HG03064 (cell line): ENCODE measurements around the gene ANXA5.
"Not testable (repeated sequence)": the region's sequence is repeated elsewhere in the genome, so short reads cannot be mapped to it uniquely, and the experiment has no call there.

Source experiments
- ATAC-seq: cut with Tn5 transposase; IDR thresholded peaks from one replicate; pipeline ENCODE4 v1.9.1; 2021; ENCODE audit warnings: low read depth; ENCODE audit not compliant: unreplicated experiment

ANXA5 gene

GRCh38 chr4:121680571-121680970 is 16.2 kb downstream of the ANXA5 start:
- ATAC-seq = no peak

- ATAC-seq = no peak
These were observed 16.8 kb downstream of the ANXA5 start for GRCh38 chr4:121679951-121680350.

GRCh38 chr4:121679267-121679666 is 17.5 kb downstream of the ANXA5 start:
- no peak for ATAC-seq

GRCh38 chr4:121677524-121677923 is 19.3 kb downstream of the ANXA5 start:
- no peak for ATAC-seq

- ATAC-seq = no peak
These were observed 20.3 kb downstream of the ANXA5 start for GRCh38 chr4:121676345-121677075.

GRCh38 chr4:121675715-121676114 is 21.1 kb downstream of the ANXA5 start:
- no peak for ATAC-seq

- no peak for ATAC-seq
These were observed 22.1 kb downstream of the ANXA5 start for GRCh38 chr4:121674696-121675095.

GRCh38 chr4:121674191-121674590 is 22.6 kb downstream of the ANXA5 start:
- ATAC-seq = no peak

- ATAC-seq = no peak
These were observed 27.6 kb downstream of the ANXA5 start for GRCh38 chr4:121669163-121669550.

GRCh38 chr4:121668368-121669162 is 28.2 kb downstream of the ANXA5 start:
- ATAC-seq = no peak

GRCh38 chr4:121666091-121666679 is 30.6 kb downstream of the ANXA5 start:
- ATAC-seq = no peak

GRCh38 chr4:121665371-121665770 is 31.4 kb downstream of the ANXA5 start:
- ATAC-seq = no peak

- ATAC-seq = no peak
These were observed 34.6 kb downstream of the ANXA5 start for GRCh38 chr4:121662225-121662624.

- not testable (repeated sequence) for ATAC-seq
These were observed 36.4 kb downstream of the ANXA5 start for GRCh38 chr4:121660175-121660933.

GRCh38 chr4:121658125-121658524 is 38.7 kb downstream of the ANXA5 start:
- no peak for ATAC-seq

GRCh38 chr4:121656269-121656641 is 40.5 kb downstream of the ANXA5 start:
- no peak for ATAC-seq

GRCh38 chr4:121655320-121656268 is 41.2 kb downstream of the ANXA5 start:
- no peak for ATAC-seq

- peak; percentile 90 for ATAC-seq
These were observed 42.0 kb downstream of the ANXA5 start for GRCh38 chr4:121654738-121655137.

GRCh38 chr4:121653986-121654385 is 42.8 kb downstream of the ANXA5 start:
- ATAC-seq = no peak

GRCh38 chr4:121653214-121653613 is 43.6 kb downstream of the ANXA5 start:
- no peak for ATAC-seq
